SH-SY5Y (cell line): ENCODE measurements around the gene GRK4.

Experiments used
- GATA2 ChIP-seq: IDR thresholded peaks from 2 replicates; pipeline ENCODE4 v1.6.1; 2011; ENCODE audit warnings: mild to moderate bottlenecking, low read depth, low read length
- GATA3 ChIP-seq: IDR thresholded peaks from 2 replicates; pipeline ENCODE4 v1.6.1; 2011; ENCODE audit warnings: low read depth, mild to moderate bottlenecking, low read length, moderate library complexity

- TF ChIP-seq GATA2 (no peak), GATA3 (no peak)
These were observed 13.6 kb upstream of the GRK4 start for GRCh38 chr4:2949782-2950125.
